Left ventricle myocardium inferior (tissue), 1 donor: Measurements from ENCODE around the gene ERVH48-1. TPM values are rescaled to one million over a fixed set of nuclear protein-coding genes. Genes with fewer than 3 reads are reported as not detected.

Source experiments
- DNase-seq: peaks from one replicate; pipeline ENCODE4 v3.0.0-alpha.2; 2020
- H3K27ac ChIP-seq: fragments of 200-600 bp; replicated peaks from 2 replicates; pipeline ENCODE4 v1.8.0; 2021
- H3K27me3 ChIP-seq: fragments of 200-600 bp; 2 replicates; pipeline ENCODE4 v1.8.0; 2021; ENCODE audit warnings: low read depth
- H3K36me3 ChIP-seq: fragments of 200-600 bp; 2 replicates; pipeline ENCODE4 v1.8.0; 2021
- H3K4me1 ChIP-seq: fragments of 200-600 bp; 2 replicates; pipeline ENCODE4 v1.8.0; 2021
- H3K4me3 ChIP-seq: fragments of 200-600 bp; 2 replicates; pipeline ENCODE4 v1.8.0; 2021; ENCODE audit warnings: mild to moderate bottlenecking, moderate library complexity
- H3K9me3 ChIP-seq: fragments of 200-600 bp; replicated peaks from 2 replicates; pipeline ENCODE4 v1.8.0; 2021
- CTCF ChIP-seq: fragments of 200-600 bp; IDR thresholded peaks from 2 replicates; pipeline ENCODE4 v1.8.0; 2021; ENCODE audit warnings: antibody characterized with exemption, mild to moderate bottlenecking, borderline replicate concordance
- intact Hi-C: fragments of 100-400 bp; cut with micrococcal nuclease; formaldehyde crosslinking; loops from one replicate; pipeline ENCODE4 v1.11.0; 2022
- long read RNA-seq: library from polyadenylated mRNA; unstranded; transcript quantifications from one replicate; pipeline ENCODE4 v2.0.0, GENCODE V29; 2021
- total RNA-seq: library from RNA; stranded (reverse); fragmentation: NEBNext Ultra II Directional; extraction: Animal tissue kit (Norgen Biotek cat#: 25700); gene quantifications from one replicate; pipeline ENCODE4 v1.2.1, GENCODE V29; 2021
- donor health status: DM: no; HTN: yes; CAD: no; lungs with severe emphysema.

The ERVH48-1 gene
- not detected for total RNA-seq
- long read RNA-seq = 0 reads

- DNase-seq = no peak
- Histone ChIP-seq H3K9me3 (no peaks in the 10 kb centered on the region), H3K36me3 (no peaks in the 10 kb centered on the region), H3K27me3 (no peaks in the 10 kb centered on the region), H3K27ac (no peak within 1 kb of the TSS), H3K4me1 (peaks cover 10% of the 10 kb centered on the region), H3K4me3 (no peak within 1 kb of the TSS)
- TF ChIP-seq CTCF = no peak
- intact Hi-C loops = no loop called here
Observed at GRCh38 chr21:42925114-42925926, at the start of gene ERVH48-1. TSS of gene ERVH48-1 (minus strand) at chr21:42925630. CDS start at chr21:42919006, 6,624 bp downstream.

GRCh38 chr21:42973991-42974831 is 48.8 kb upstream of the ERVH48-1 start, which contains the start of gene PKNOX1:
TSS of gene PKNOX1 (plus strand) at chr21:42974562. CDS start at chr21:43004382, 29,820 bp downstream.
- H3K4me3 ChIP-seq = peak within 1 kb of the TSS; percentile 73
- peak; percentile 99 for DNase-seq
- H3K36me3 ChIP-seq = no peaks in the 10 kb centered on the region
- intact Hi-C loops = no loop called here
- no peak for TF ChIP-seq CTCF
- H3K4me1 ChIP-seq = peaks cover 27% of the 10 kb centered on the region
- peak within 1 kb of the TSS; percentile 100 for H3K27ac ChIP-seq
- H3K27me3 ChIP-seq = no peaks in the 10 kb centered on the region
- no peaks in the 10 kb centered on the region for H3K9me3 ChIP-seq

- H3K27ac ChIP-seq = peak overlapping the region; percentile 100
Observed at GRCh38 chr21:42973309-42973990, 48.0 kb upstream of the ERVH48-1 start.

GRCh38 chr21:42971897-42972275 is 46.5 kb upstream of the ERVH48-1 start:
- Histone ChIP-seq H3K4me1 (peaks cover 24% of the 10 kb centered on the region), H3K4me3 (no peak overlapping the region), H3K9me3 (no peaks in the 10 kb centered on the region), H3K27me3 (no peaks in the 10 kb centered on the region), H3K36me3 (no peaks in the 10 kb centered on the region), H3K27ac (no peak overlapping the region)
- DNase-seq = no peak
- intact Hi-C loops = no loop called here
- no peak for TF ChIP-seq CTCF

More at GRCh38 chr21:42973309-42973990, 48.0 kb upstream of the ERVH48-1 start:
- Histone ChIP-seq H3K36me3 (no peaks in the 10 kb centered on the region), H3K4me1 (peaks cover 27% of the 10 kb centered on the region), H3K9me3 (no peaks in the 10 kb centered on the region), H3K4me3 (peak overlapping the region; percentile 73), H3K27me3 (no peaks in the 10 kb centered on the region)
- DNase-seq = no peak
- peak; percentile 19 for TF ChIP-seq CTCF
- intact Hi-C loops = no loop called here

- H3K36me3 ChIP-seq = no peaks in the 10 kb centered on the region
- peaks cover 16% of the 10 kb centered on the region for H3K4me1 ChIP-seq
- no peak overlapping the region for H3K4me3 ChIP-seq
- no peak overlapping the region for H3K27ac ChIP-seq
- no peak for DNase-seq
- no peak for TF ChIP-seq CTCF
- no peaks in the 10 kb centered on the region for H3K9me3 ChIP-seq
- H3K27me3 ChIP-seq = no peaks in the 10 kb centered on the region
- intact Hi-C loops = no loop called here
Observed at GRCh38 chr21:42970946-42971653, 45.7 kb upstream of the ERVH48-1 start.
